NCI-H1436 (cell line): ENCODE measurements around the gene HDAC4.

Experiments used
- DNase-seq: peaks from one replicate; lab custom pipeline; 2025; lab: John Stamatoyannopoulos, UW

HDAC4 gene

GRCh38 chr2:239006622-239007285 lies 394.1 kb downstream of the HDAC4 start:
- no peak for DNase-seq

DNA sequence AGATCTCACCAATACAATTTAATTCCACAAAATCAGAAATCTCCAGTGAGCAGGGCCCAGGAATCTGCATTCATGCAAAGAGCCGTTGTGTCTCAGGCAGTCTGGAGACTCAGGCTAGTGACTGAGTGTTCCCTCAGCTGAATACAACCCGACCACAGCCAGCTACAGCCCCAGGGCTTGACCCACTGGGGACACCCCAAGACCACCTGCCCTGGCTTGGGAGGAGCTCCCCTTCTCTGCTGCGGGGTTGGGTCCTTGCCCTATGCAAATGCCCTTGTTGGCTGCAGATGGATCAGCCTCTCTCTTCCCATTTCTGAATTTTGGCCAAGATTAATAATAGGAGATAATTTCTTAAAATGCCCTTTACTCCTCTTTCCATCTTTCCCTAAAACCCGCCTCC lies 395.2 kb downstream of the HDAC4 start:
- DNase-seq: no peak

DNA sequence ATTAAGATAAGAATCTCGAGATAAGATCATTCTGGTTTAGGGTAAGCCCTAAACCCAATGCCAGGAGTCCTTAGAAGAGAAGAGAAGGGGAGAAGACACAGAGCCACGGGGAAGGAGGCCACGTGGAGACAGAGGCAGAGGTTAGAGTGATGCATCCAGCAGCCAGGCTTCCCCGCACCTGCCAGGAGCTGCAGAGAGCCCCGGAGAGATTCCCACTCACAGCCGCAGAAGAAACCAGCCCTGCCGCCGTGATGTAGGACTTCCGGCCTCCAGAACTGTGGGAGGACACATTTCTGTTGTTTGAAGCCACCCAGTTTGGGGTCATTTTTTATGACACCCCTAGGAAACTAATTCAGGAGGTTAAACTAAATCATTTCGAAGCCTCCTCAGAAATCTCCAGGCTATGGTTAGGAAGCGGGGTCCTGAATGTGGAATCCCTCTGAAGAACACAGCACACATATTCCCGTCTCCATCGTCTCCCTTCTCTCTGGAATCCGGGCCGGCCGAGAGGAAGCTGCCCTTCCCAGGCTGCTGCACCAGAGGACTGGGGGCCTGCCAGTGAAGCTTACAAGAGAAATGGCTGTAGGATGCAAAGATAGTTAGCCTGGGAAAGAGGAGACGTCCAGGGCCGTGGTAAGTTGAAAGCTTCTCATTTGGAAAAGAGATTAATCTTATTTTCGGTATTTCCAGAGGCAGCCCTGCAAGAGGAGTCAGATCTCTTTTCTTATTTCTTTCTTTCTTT lies 396.4 kb downstream of the HDAC4 start:
- DNase-seq: no peak

- no peak for DNase-seq
Observed at GRCh38 chr2:239003624-239004273, 397.1 kb downstream of the HDAC4 start.

DNA sequence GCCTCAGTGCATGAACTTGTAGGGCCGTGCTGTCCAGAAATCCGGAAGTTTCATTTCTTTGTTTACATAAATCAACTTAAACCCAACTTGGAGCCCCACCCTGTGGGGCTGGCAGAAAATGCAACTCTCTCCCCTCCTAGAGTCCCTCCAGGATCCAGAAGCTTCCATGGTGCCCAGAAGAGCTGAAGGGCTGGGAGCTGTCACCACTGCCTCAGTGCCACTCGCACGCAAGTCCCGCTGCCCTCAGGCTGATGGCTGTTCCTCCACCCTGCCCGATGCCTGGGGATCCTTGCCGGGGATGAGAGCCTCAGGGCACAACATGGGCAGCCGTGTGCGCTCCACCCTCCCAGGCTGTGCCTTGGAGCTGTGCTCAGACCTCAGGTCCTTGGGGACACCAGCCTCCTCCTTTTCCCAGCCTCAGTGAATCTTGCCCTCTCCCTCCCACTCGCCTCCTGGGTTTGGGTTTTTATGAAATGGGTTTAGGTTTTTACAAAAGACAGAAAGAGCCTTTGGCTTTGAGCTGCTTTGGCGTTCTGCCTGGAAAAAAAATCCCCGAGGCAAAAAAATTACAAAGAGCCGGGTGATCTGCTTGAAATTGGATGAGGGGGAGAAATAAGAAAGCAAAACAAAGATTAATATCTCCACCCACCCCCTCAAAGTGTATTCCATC lies 397.7 kb downstream of the HDAC4 start:
- DNase-seq: no peak

- DNase-seq: no peak
Observed at GRCh38 chr2:239002591-239002953, 398.2 kb downstream of the HDAC4 start.

- no peak for DNase-seq
Observed at GRCh38 chr2:239001794-239002193, 399.0 kb downstream of the HDAC4 start.

- no peak for DNase-seq
Observed at GRCh38 chr2:239000500-239001073, 400.2 kb downstream of the HDAC4 start.

DNA sequence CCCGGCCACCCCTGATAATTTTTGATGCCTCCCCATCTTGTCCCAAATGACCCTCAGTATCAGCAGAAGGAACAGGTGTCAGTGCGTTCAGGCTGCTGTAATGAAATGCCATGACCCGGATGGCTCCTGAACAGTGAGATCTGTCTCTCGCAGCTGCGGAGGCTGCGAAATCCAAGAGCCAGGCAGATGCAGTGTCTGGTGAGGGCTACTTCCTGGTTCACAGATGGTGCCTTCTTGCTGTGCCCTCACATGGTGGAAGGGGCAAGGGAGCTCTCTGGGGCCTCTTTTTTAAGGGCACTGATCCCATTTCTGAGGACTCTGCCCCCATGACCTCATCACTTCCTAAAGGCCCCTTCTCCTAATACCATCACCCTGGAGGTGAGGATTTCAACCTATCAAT lies 400.7 kb downstream of the HDAC4 start:
- no peak for DNase-seq

DNA sequence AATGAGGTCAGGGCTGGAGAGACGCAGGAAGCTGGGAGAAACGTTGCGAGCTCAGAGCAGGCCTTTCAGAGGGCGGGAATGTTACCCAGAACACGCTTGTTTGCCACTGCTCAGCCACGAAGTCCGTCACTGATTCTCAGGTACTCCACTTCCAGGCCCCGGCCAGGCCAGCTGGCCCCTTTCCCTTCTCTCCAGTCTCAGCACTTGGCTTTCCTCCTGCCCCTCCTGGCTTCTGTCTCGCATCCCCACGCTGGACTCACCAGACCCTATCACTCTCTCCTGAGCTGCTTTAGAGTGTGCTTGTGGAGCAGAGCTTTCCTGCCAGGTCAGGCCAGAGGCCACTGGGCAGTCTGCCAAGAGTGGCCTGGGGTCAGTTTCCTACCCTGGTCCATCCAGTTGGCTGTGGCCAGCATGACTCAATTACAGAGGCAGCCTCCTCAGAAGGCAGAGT lies 401.5 kb downstream of the HDAC4 start:
- no peak for DNase-seq

GRCh38 chr2:238998801-238999200 lies 402.0 kb downstream of the HDAC4 start:
- no peak for DNase-seq
